Measurements from ENCODE around the gene ANP32D. TPM values are rescaled to one million over a fixed set of nuclear protein-coding genes. Genes with fewer than 3 reads are reported as not detected.

Gene ANP32D
- not detected in 2 replicates for total RNA-seq

DNA sequence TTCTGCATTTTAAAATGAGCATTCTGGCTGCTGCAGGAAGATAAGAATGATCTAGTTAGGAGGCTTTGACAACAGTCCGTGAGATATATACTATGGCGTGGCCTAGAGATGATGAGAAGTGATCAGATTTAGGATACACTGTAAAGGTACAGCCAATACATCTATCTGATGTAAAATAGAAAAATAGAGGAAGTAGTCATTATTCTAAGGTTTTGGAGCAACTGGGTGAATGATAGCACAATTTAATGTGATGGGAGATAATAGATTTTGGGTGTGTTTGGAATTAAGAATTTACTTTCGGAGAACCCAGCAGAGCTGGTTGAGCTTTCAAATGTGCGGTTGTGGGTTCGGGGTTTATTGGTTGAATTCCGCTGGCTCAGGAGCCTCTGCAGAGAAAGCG lies at the start of gene ANP32D:
ANP32D (plus strand) TSS at position 301 of the 400 bp plus-strand sequence. CDS start 106 bp downstream, outside the sequence.

DNA sequence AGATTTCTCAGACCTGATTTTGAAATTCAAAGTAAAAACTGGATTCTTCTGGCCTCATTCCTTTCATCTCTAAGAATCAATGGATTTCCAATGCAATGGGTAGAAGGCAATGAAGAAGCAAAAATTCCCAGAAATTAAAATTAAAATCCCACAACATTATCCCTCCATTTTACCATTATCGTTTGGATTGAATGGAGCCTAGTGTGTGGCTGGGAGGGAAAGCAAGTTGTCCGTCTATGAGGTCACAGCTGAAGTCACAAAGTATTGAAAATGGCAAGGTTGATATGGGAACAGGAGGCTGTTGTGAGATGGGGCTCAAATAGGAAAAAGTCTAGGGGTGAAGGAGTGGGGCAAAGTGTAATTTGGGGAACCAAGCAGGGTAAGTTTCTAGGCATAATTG lies 9.8 kb downstream of the ANP32D start, which contains the start of gene C12orf54:
C12orf54 (plus strand) TSS at position 301 of the 400 bp plus-strand sequence. CDS start 799 bp downstream, outside the sequence.

Other genes starting within 250 kb of the ANP32D start
- 1.3 and 5.4 TPM in 2 replicates for gene ZNF641, start 121.6 kb upstream of the ANP32D start, total RNA-seq
- gene C12orf54, start 9.9 kb downstream of the ANP32D start, total RNA-seq: 2.2 TPM in 1 of 2 replicates, not detected in the other
- gene OR8S1, start 53.1 kb downstream of the ANP32D start, total RNA-seq: not detected in 2 replicates
- not detected in 2 replicates for gene LALBA, start 97.5 kb downstream of the ANP32D start, total RNA-seq
- gene KANSL2, start 209.7 kb downstream of the ANP32D start, total RNA-seq: 45.3 and 45.7 TPM in 2 replicates
- 18.6 and 20.1 TPM in 2 replicates for gene CCNT1, start 244.1 kb downstream of the ANP32D start, total RNA-seq

Measured in epithelial cell of alveolus of lung (primary cell).